Heart right ventricle (tissue), 16 donors: Measurements from ENCODE around the gene KLHL29. TPM values are rescaled to one million over a fixed set of nuclear protein-coding genes. Genes with fewer than 3 reads are reported as not detected.

ENCODE experiments used
- ATAC-seq, 8 donors: fragments of 200-7000 bp; cut with Tn5 transposase; one replicate each; pipeline ENCODE4 v1.9.1; 2020; ENCODE audit warnings: mild to moderate bottlenecking in 8 of 8, moderate library complexity in 8 of 8, moderate number of reproducible peaks in 1 of 8
- DNase-seq, 2 donors: peaks; one replicate each; pipeline ENCODE4 v3.0.0-alpha.2; 2020
- H3K27ac ChIP-seq, 10 donors: fragments of 200-600 bp; sonication (generic) in 2 of 10; one replicate each; pipeline versions ENCODE4 v1.5.0 to v1.8.0; 2020 to 2022; ENCODE audit warnings: mild to moderate bottlenecking in 3 of 10
- H3K27me3 ChIP-seq, 7 donors: fragments of 200-600 bp; one replicate each; pipeline ENCODE4 v1.8.0; 2021 to 2022; ENCODE audit warnings: mild to moderate bottlenecking in 2 of 7
- H3K36me3 ChIP-seq, 9 donors: fragments of 200-600 bp; sonication (generic) in 1 of 9; one replicate each; pipeline versions ENCODE4 v1.5.0 to v1.8.0; 2020 to 2022; ENCODE audit warnings: mild to moderate bottlenecking in 2 of 9
- H3K4me1 ChIP-seq, 9 donors: fragments of 200-600 bp; sonication (generic) in 1 of 9; one replicate each; pipeline versions ENCODE4 v1.5.0 to v1.8.0; 2020 to 2022; ENCODE audit warnings: mild to moderate bottlenecking in 4 of 9
- H3K4me3 ChIP-seq, 10 donors: fragments of 200-600 bp; sonication (generic) in 2 of 10; one replicate each; pipeline versions ENCODE4 v1.5.0 to v1.8.0; 2020 to 2022; ENCODE audit warnings: mild to moderate bottlenecking in 7 of 10, moderate library complexity in 2 of 10
- H3K9me3 ChIP-seq, 11 donors: fragments of 200-600 bp in 10 of 11; sonication (generic) in 2 of 11; one replicate each; pipeline versions ENCODE4 v1.5.0 to v1.8.0; 2013 to 2022; ENCODE audit warnings: mild to moderate bottlenecking in 2 of 11, control low read depth in 1 of 11, moderate library complexity in 1 of 11
- CTCF ChIP-seq, 9 donors: fragments of 200-600 bp; sonication (generic) in 2 of 9; IDR thresholded peaks; one replicate each; pipeline versions ENCODE4 v1.5.0 to v1.8.0; 2021 to 2022; ENCODE audit warnings: antibody characterized with exemption in 9 of 9, mild to moderate bottlenecking in 5 of 9, moderate library complexity in 1 of 9
- WGBS, 2 donors: extraction: QIAGEN DNeasy Blood & Tissue Kit; methylation state at CpG; one replicate each; pipeline ENCODE4 v1.1.7; 2013; ENCODE audit warnings: inconsistent platforms in 1 of 2; 5-methylcytosine and 5-hydroxymethylcytosine counted together
- intact Hi-C, 10 donors: fragments of 100-400 bp; cut with DNase I; formaldehyde crosslinking; loops; one replicate each; pipeline versions ENCODE4 v1.11.1 to v1.14.2; 2022
- polyA plus RNA-seq, 2 donors: library from polyadenylated mRNA; stranded (reverse); fragments of 200-250 nt; gene quantifications; one replicate each; pipeline ENCODE4 v1.2.3, GENCODE V29; 2013
- total RNA-seq, 10 donors: library from RNA; stranded (reverse); fragmentation: NEBNext Ultra II Directional in 3 of 10; extraction: Animal tissue kit (Norgen Biotek cat#: 25700) in 3 of 10; gene quantifications; one replicate each; pipeline versions ENCODE4 v1.2.1 to v1.2.4, GENCODE V29; 2021 to 2023
- donor health status: Arrhythmogenic right ventricular cardiomyopathy.
- donor health status: ischemic (EF 13 %, LVEDD 7.1; RV severe dilation, severe dysfunction).
- donor health status: healthy with polysubstance abuse.
- donor health status: DM: no; HTN: yes; CAD: no.
- donor health status: DM: no; HTN: no; CAD: no.
- donor health status: ischemic (EF 25% LVEDD 6.9; RV normal size, moderate dysfunction).
- donor health status: ischemic (EF 25% LVEDD 5.7; RV mildly dilated, moderate dysfunction).
- donor health status: healthy.
- donor health status: DM: yes; HTN: yes; CAD: no.
- donor health status: Ischemic cardiomyopathy.
- donor health status: ischemic (EF 35%, LVEDD 5.7; RV mildly dilated, moderate dysfunction).
- donor health status: nonischemic (EF 11% LVEDD 7.7; RV severe dilation, severe dysfunction).
- donor health status: DM: yes; HTN: yes; CAD: no.
- donor health status: PGD.
- donor health status: ischemic (EF 29% LVEDD 5.4; RV normal size, mild dysfunction).
- donor health status: nonischemic (EF 23%, LVEDD 6.1; RV moderate dilation, normal function).

Gene KLHL29
- total and polyA plus RNA-seq, 12 donors: 0.71 to 1.5 (median 1.0) TPM

- 94 to 95% methylated on average over 5 of the region's 5 CpGs for WGBS, 2 donors
- Histone ChIP-seq H3K27ac (no peak overlapping the region), H3K27me3 (no peaks in the 10 kb centered on the region), H3K36me3 (no peaks in the 10 kb centered on the region), H3K4me1 (peaks cover 5 to 19% (median 14%) of the 10 kb centered on the region in 9 donors), H3K9me3 (no peaks in the 10 kb centered on the region), H3K4me3 (no peak overlapping the region)
- no peak for DNase-seq
- intact Hi-C loops: no loop called here
- no peak for TF ChIP-seq CTCF (IDR thresholded peaks at IDR 0.05)
- no peak for ATAC-seq
Observed at GRCh38 chr2:23632831-23633395, 247.9 kb downstream of the KLHL29 start.

GRCh38 chr2:23633966-23634365 lies 249.0 kb downstream of the KLHL29 start:
- Histone ChIP-seq H3K36me3 (no peaks in the 10 kb centered on the region), H3K27ac (no peak overlapping the region), H3K9me3 (no peaks in the 10 kb centered on the region), H3K4me3 (no peak overlapping the region), H3K27me3 (no peaks in the 10 kb centered on the region), H3K4me1 (peaks cover 5 to 19% (median 14%) of the 10 kb centered on the region in 9 donors)
- TF ChIP-seq CTCF (IDR thresholded peaks at IDR 0.05): no peak
- no peak for ATAC-seq
- 93 to 97% methylated on average over 8 of the region's 8 CpGs for WGBS, 2 donors
- intact Hi-C loops: no loop called here
- no peak for DNase-seq

- WGBS, 2 donors: 92% methylated on average over 23 of the region's 23 CpGs
- DNase-seq: no peak
- H3K27ac ChIP-seq: no peak overlapping the region
Observed at GRCh38 chr2:23635442-23636340, 250.7 kb downstream of the KLHL29 start.

More at GRCh38 chr2:23635442-23636340, 250.7 kb downstream of the KLHL29 start:
- TF ChIP-seq CTCF (IDR thresholded peaks at IDR 0.05): no peak
- no peaks in the 10 kb centered on the region for H3K27me3 ChIP-seq
- no peaks in the 10 kb centered on the region for H3K9me3 ChIP-seq
- H3K36me3 ChIP-seq: no peaks in the 10 kb centered on the region
- intact Hi-C loops: loop anchor here in 1 of 10 donors (5.0 kb wide), 1 partner anchor 112 kb away; no protein-coding TSS in a partner anchor
- peaks cover 5 to 19% (median 14%) of the 10 kb centered on the region in 9 donors for H3K4me1 ChIP-seq
- H3K4me3 ChIP-seq: no peak overlapping the region
- ATAC-seq: no peak
